Endothelial cell of umbilical vein (primary cell): ENCODE data around the gene SH3BP5. TPM values are rescaled to one million over a fixed set of nuclear protein-coding genes. Genes with fewer than 3 reads are reported as not detected.

ENCODE experiments used
- BruUV-seq: library from RNA; stranded (reverse); fragments of 400-500 nt; replicated peaks from 2 replicates; lab custom pipeline; 2021; lab: Mats Ljungman, UMichigan
- CTCF ChIA-PET: fragments of 300-600, 350-600 bp; sonication (Branson Sonifier 250); formaldehyde crosslinking; loops from one replicate; lab custom pipeline; 2021; ENCODE audit warnings: antibody characterized with exemption, inconsistent platforms; lab: Charles Lee
- POLR2A ChIA-PET: fragments of 300-600, 350-600 bp; sonication (Branson Sonifier 250); formaldehyde crosslinking; loops from one replicate; lab custom pipeline; 2021; ENCODE audit warnings: antibody characterized with exemption, inconsistent platforms; lab: Charles Lee
- DNase-seq: peaks from one replicate; pipeline ENCODE4 v3.0.0-alpha.2; 2011; ENCODE audit warnings: low read depth, low spot score
- FAIRE-seq: peaks from 2 replicates; lab custom pipeline; 2011; peaks lifted over from hg19 to GRCh38; lab: Jason Lieb, UNC
- H2AFZ ChIP-seq: 2 replicates; pipeline ENCODE4 v1.6.0; 2012; ENCODE audit warnings: low read depth, low read length, control low read depth, inconsistent platforms
- H3K27ac ChIP-seq: 2 replicates; pipeline ENCODE4 v1.5.1; 2011; ENCODE audit warnings: low read depth, mild to moderate bottlenecking, control low read depth, low read length, moderate library complexity; ENCODE audit not compliant: insufficient read depth
- H3K27me3 ChIP-seq, 2 experiments: 2 replicates each; pipeline versions ENCODE4 v1.6.0 to v1.6.1; 2011; ENCODE audit warnings: low read length in 2 of 2, mixed read lengths in 1 of 2; ENCODE audit not compliant: control insufficient read depth in 2 of 2, insufficient read depth in 2 of 2
- H3K36me3 ChIP-seq, 2 experiments: 2 replicates in 1 of 2; 3 replicates in 1 of 2; pipeline ENCODE4 v1.5.1; 2011; ENCODE audit warnings: low read length in 2 of 2, mild to moderate bottlenecking in 1 of 2, moderate library complexity in 1 of 2; ENCODE audit not compliant: control insufficient read depth in 2 of 2, insufficient read depth in 2 of 2; ENCODE audit errors: extremely low read depth in 1 of 2
- H3K4me1 ChIP-seq: 3 replicates; pipeline ENCODE4 v1.5.1; 2011; ENCODE audit warnings: mild to moderate bottlenecking, low read length; ENCODE audit not compliant: control insufficient read depth, insufficient read depth; ENCODE audit errors: extremely low read depth
- H3K4me2 ChIP-seq: 2 replicates; pipeline ENCODE4 v1.6.1; 2011; ENCODE audit warnings: low read length, control low read depth, mixed read lengths; ENCODE audit not compliant: insufficient read depth
- H3K4me3 ChIP-seq, 3 experiments: fragments of 200-600 bp in 1 of 3; sonication (generic), shearing (Covaris generic) in 1 of 3; replicated peaks in 1 of 3; 2 replicates each; pipeline ENCODE4 v1.5.1; 2011 to 2016; ENCODE audit warnings: control low read depth in 3 of 3, low read length in 3 of 3, mild to moderate bottlenecking in 2 of 3, inconsistent platforms in 1 of 3, low read depth in 1 of 3, moderate library complexity in 1 of 3; ENCODE audit not compliant: insufficient read depth in 1 of 3
- H3K79me2 ChIP-seq: 2 replicates; pipeline ENCODE4 v1.6.0; 2012; ENCODE audit warnings: low read length, inconsistent platforms; ENCODE audit not compliant: control insufficient read depth, insufficient read depth
- H3K9ac ChIP-seq: replicated peaks from 2 replicates; pipeline ENCODE3; 2011; ENCODE audit warnings: low read length, control low read depth; ENCODE audit not compliant: insufficient read depth; ENCODE audit errors: extremely low read depth
- H3K9me1 ChIP-seq: replicated peaks from 3 replicates; pipeline ENCODE4 v1.6.0; 2011; ENCODE audit warnings: mild to moderate bottlenecking, low read length; ENCODE audit not compliant: control insufficient read depth, insufficient read depth; ENCODE audit errors: extremely low read depth
- H3K9me3 ChIP-seq: replicated peaks from 2 replicates; pipeline ENCODE4 v1.5.1; 2012; ENCODE audit warnings: low read length, inconsistent platforms; ENCODE audit not compliant: control insufficient read depth, insufficient read depth
- H4K20me1 ChIP-seq: replicated peaks from 2 replicates; pipeline ENCODE3; 2011; ENCODE audit warnings: mild to moderate bottlenecking, low read length; ENCODE audit not compliant: control insufficient read depth, insufficient read depth; ENCODE audit errors: extremely low read depth
- CTCF ChIP-seq, 2 donors: IDR thresholded peaks; 1 replicate in 1 of 2; 2 replicates in 1 of 2; pipeline ENCODE4 v1.5.1; 2011; ENCODE audit warnings: low read length in 2 of 2, mild to moderate bottlenecking in 2 of 2, moderate library complexity in 2 of 2, control low read depth in 1 of 2, inconsistent platforms in 1 of 2, low read depth in 1 of 2; ENCODE audit not compliant: insufficient read depth in 1 of 2; ENCODE audit errors: extremely low read depth in 1 of 2
- EZH2 ChIP-seq: IDR thresholded peaks from 2 replicates; pipeline ENCODE4 v1.6.1; 2012; ENCODE audit warnings: borderline replicate concordance, low read depth, mild to moderate bottlenecking, moderate library complexity, low read length, inconsistent platforms; ENCODE audit not compliant: severe bottlenecking
- FOS ChIP-seq: IDR thresholded peaks from 2 replicates; pipeline ENCODE4 v1.6.1; 2011; ENCODE audit warnings: mild to moderate bottlenecking, low read length, moderate library complexity, borderline replicate concordance; ENCODE audit not compliant: insufficient read depth
- GATA2 ChIP-seq: IDR thresholded peaks from 2 replicates; pipeline ENCODE4 v1.7.0; 2011; ENCODE audit warnings: low read depth, mild to moderate bottlenecking, moderate library complexity, mixed read lengths, low read length; ENCODE audit not compliant: insufficient read length, insufficient read depth
- JUN ChIP-seq: IDR thresholded peaks from 2 replicates; pipeline ENCODE4 v1.6.1; 2011; ENCODE audit warnings: borderline replicate concordance, low read depth; ENCODE audit not compliant: insufficient read length, insufficient read depth
- MAX ChIP-seq: IDR thresholded peaks from 2 replicates; pipeline ENCODE4 v1.6.1; 2011; ENCODE audit not compliant: insufficient read depth, insufficient read length
- MYC ChIP-seq: IDR thresholded peaks from one replicate; pipeline ENCODE4 v1.6.1; 2011; ENCODE audit warnings: mild to moderate bottlenecking, low read depth, low read length
- POLR2A ChIP-seq: IDR thresholded peaks from 2 replicates; pipeline ENCODE4 v1.6.1; 2012; ENCODE audit warnings: low read depth, mild to moderate bottlenecking, control low read depth, low read length
- POLR2AphosphoS5 ChIP-seq: IDR thresholded peaks from 2 replicates; pipeline ENCODE4 v1.6.1; 2012; ENCODE audit warnings: low read depth, mild to moderate bottlenecking, control low read depth, low read length, moderate library complexity; ENCODE audit not compliant: insufficient read depth
- dilution Hi-C: fragments of 300-500 bp; cut with MboI; formaldehyde crosslinking; loops from one replicate; pipeline ENCODE4 v1.15.0; 2019; ENCODE audit warnings: low sequenced_read_pairs; ENCODE audit not compliant: extremely low pct_ligation_motif_present
- intact Hi-C: fragments of 100-400 bp; cut with micrococcal nuclease; formaldehyde crosslinking; loops from one replicate; pipeline ENCODE4 v1.10.0; 2022
- polyA plus RNA-seq, 4 experiments: library from polyadenylated mRNA; depleted of rRNA in 3 of 4; stranded (reverse) in 3 of 4; unstranded in 1 of 4; fragments of >200 nt; gene quantifications; 2 replicates each; pipeline versions ENCODE4 v1.2.1 to v1.2.3, GENCODE V29; 2011 to 2012; ENCODE audit warnings: missing spikeins in 1 of 4
- total RNA-seq: library from RNA; stranded (reverse); gene quantifications from 2 replicates; pipeline ENCODE4 v1.2.3, GENCODE V29; 2021

SH3BP5 gene
- total and polyA plus RNA-seq, 2 donors (not counting 3 experiments of a cell fraction or from before 2014, with no cell fraction given), result 35.3 to 76.3 TPM

GRCh38 chr3:15265655-15266509 lies 66.5 kb downstream of the SH3BP5 start:
- intact Hi-C loops (no loop called here), dilution Hi-C loops (loop anchor here (5.0 kb wide), 1 partner anchor 106 kb away; no protein-coding TSS in a partner anchor)
- Histone ChIP-seq H3K4me3 (no peak overlapping the region), H3K79me2 (peaks cover 53% of the 10 kb centered on the region), H2AFZ (no peak overlapping the region), H3K9ac (no peak overlapping the region), H3K9me1 (no peaks in the 10 kb centered on the region), H3K9me3 (no peaks in the 10 kb centered on the region), H3K4me1 (peaks cover 24% of the 10 kb centered on the region), H3K27me3 (no peaks in the 10 kb centered on the region), H3K36me3 (peaks cover 2 to 25% of the 10 kb centered on the region in 2 experiments), H3K4me2 (no peak overlapping the region), H4K20me1 (no peaks in the 10 kb centered on the region), H3K27ac (no peak overlapping the region)
- TF ChIP-seq JUN, result no peak
- TF ChIP-seq POLR2A, result no peak
- TF ChIP-seq EZH2, result no peak
- TF ChIP-seq FOS, result no peak
- no peak for TF ChIP-seq GATA2
- TF ChIP-seq CTCF (IDR thresholded peaks at IDR 0.05; ENCODE audit: extremely low read depth in 1 of 2, insufficient read depth in 1 of 2, low read depth in 1 of 2, low read length in 2 of 2), result no peak
- no peak for TF ChIP-seq MAX
- no peak for TF ChIP-seq POLR2AphosphoS5
- TF ChIP-seq MYC, result no peak
- FAIRE-seq, result no peak
- no TSS peak for BruUV-seq
- DNase-seq, result no peak
- POLR2A ChIA-PET, result interaction anchor here (1.1 kb wide), 1 partner anchor 10 kb away, joined by 4 read pairs; no protein-coding TSS in a partner anchor
- CTCF ChIA-PET, result interaction anchor here (1.1 to 9.7 kb wide), 5 partner anchors 65 to 137 kb away, joined by 3 to 350 read pairs (median 67); partner anchors contain the start of gene SH3BP5
